HepG2 (cell line): ENCODE measurements around the gene TBC1D4.

Source experiments
- GABPA ChIP-seq, 2 experiments: IDR thresholded peaks; 2 replicates each; pipeline ENCODE4 v1.6.1; 2011 to 2016; ENCODE audit warnings: low read depth in 2 of 2, low read length in 1 of 2, missing biosample characterization in 1 of 2, missing genetic modification characterization in 1 of 2
- HNRNPUL1 ChIP-seq: fragments of 200-400 bp; formaldehyde crosslinking; IDR thresholded peaks from 2 replicates; pipeline ENCODE4 v1.6.1; 2017; ENCODE audit warnings: low read depth, mild to moderate bottlenecking, low read length, moderate library complexity
- MAFK ChIP-seq, 2 experiments: IDR thresholded peaks in 1 of 2; conservative IDR thresholded peaks in 1 of 2; 2 replicates each; pipeline ENCODE4 v1.6.1; 2011; ENCODE audit warnings: improper control_type of control experiment in 2 of 2, low read length in 2 of 2
- SP1 ChIP-seq, 2 experiments: fragments of 450-650 bp in 1 of 2; sonication (generic) in 1 of 2; formaldehyde crosslinking in 1 of 2; IDR thresholded peaks; 2 replicates each; pipeline versions ENCODE4 v1.4.0 to v1.6.1; 2016 to 2020; ENCODE audit warnings: missing genetic modification reagents in 1 of 2
- TF ChIP-seq, protein P1 (sequence below): sonication (generic); formaldehyde crosslinking; IDR thresholded peaks from 2 replicates; pipeline ENCODE4 v1.5.1; 2020; ENCODE audit warnings: mild to moderate bottlenecking, moderate library complexity, missing genetic modification reagents
- TF ChIP-seq, protein P2 (sequence below): sonication (generic); formaldehyde crosslinking; IDR thresholded peaks from 2 replicates; pipeline ENCODE4 v1.5.0; 2020; ENCODE audit warnings: mild to moderate bottlenecking, missing genetic modification reagents

DNA sequence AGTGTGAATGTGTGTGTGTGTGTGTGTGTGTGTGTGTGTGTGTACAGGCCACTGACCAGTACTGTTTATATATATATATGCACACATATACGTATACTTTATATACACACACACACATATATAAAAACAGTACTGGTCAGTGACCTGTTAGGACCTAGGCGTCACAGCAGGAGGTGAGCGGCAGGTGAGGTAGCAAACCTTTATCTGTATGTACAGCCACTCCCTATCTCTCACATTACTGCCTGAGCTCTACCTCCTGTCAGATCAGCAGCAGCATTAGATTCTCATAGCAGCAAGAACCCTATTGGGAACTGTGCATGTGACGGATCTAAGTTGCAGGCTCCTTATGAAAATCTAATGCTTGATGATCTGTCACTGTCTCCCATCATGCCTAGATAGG is 34.5 kb downstream of the TBC1D4 start:
- TF ChIP-seq, protein P1, sequence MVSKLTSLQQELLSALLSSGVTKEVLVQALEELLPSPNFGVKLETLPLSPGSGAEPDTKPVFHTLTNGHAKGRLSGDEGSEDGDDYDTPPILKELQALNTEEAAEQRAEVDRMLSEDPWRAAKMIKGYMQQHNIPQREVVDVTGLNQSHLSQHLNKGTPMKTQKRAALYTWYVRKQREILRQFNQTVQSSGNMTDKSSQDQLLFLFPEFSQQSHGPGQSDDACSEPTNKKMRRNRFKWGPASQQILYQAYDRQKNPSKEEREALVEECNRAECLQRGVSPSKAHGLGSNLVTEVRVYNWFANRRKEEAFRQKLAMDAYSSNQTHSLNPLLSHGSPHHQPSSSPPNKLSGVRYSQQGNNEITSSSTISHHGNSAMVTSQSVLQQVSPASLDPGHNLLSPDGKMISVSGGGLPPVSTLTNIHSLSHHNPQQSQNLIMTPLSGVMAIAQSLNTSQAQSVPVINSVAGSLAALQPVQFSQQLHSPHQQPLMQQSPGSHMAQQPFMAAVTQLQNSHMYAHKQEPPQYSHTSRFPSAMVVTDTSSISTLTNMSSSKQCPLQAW = no peak
- TF ChIP-seq HNRNPUL1 (no peak), MAFK (conservative IDR thresholded peaks at IDR 0.05 in 1 of 2, IDR thresholded peaks at IDR 0.05 in 1 of 2; ENCODE audit: low read length in 2 of 2) (no peak), GABPA (IDR thresholded peaks at IDR 0.05; ENCODE audit: low read depth, low read length) (no peak), GABPA (CRISPR knock-in tag; IDR thresholded peaks at IDR 0.05; ENCODE audit: low read depth) (no peak), SP1 (IDR thresholded peaks at IDR 0.05) (no peak), SP1 (CRISPR knock-in tag; IDR thresholded peaks at IDR 0.05) (no peak)
- TF ChIP-seq, protein P2, sequence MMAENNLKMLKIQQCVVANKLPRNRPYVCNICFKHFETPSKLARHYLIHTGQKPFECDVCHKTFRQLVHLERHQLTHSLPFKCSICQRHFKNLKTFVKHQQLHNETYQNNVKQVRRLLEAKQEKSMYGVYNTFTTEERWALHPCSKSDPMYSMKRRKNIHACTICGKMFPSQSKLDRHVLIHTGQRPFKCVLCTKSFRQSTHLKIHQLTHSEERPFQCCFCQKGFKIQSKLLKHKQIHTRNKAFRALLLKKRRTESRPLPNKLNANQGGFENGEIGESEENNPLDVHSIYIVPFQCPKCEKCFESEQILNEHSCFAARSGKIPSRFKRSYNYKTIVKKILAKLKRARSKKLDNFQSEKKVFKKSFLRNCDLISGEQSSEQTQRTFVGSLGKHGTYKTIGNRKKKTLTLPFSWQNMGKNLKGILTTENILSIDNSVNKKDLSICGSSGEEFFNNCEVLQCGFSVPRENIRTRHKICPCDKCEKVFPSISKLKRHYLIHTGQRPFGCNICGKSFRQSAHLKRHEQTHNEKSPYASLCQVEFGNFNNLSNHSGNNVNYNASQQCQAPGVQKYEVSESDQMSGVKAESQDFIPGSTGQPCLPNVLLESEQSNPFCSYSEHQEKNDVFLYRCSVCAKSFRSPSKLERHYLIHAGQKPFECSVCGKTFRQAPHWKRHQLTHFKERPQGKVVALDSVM (CRISPR knock-in tag) = no peak
